H7 (cell line): ENCODE results near the gene CEP170B. TPM values are rescaled to one million over a fixed set of nuclear protein-coding genes. Genes with fewer than 3 reads are reported as not detected.
"Not testable (repeated sequence)": the region's sequence is repeated elsewhere in the genome, so short reads cannot be mapped to it uniquely, and the experiment has no call there.

ENCODE experiments used
- DNase-seq: peaks from one replicate; pipeline ENCODE4 v3.0.0; 2012
- H3K27me3 ChIP-seq: 2 replicates; pipeline ENCODE4 v1.6.0; 2011; ENCODE audit warnings: mild to moderate bottlenecking, low read length; ENCODE audit not compliant: control insufficient read depth, insufficient read depth
- H3K36me3 ChIP-seq: replicated peaks from 2 replicates; pipeline ENCODE4 v1.5.1; 2011; ENCODE audit warnings: low read length; ENCODE audit not compliant: control insufficient read depth, insufficient read depth
- H3K4me3 ChIP-seq: 2 replicates; pipeline ENCODE4 v1.5.1; 2011; ENCODE audit warnings: low read depth, mild to moderate bottlenecking, control low read depth, low read length, moderate library complexity; ENCODE audit not compliant: insufficient read depth
- total RNA-seq: library from RNA; depleted of rRNA; stranded (reverse); fragments of >200 nt; shearing (Covaris generic); gene quantifications from 2 replicates; pipeline ENCODE4 v1.2.3, GENCODE V29; 2014

The CEP170B gene
- total RNA-seq, 1 experiment from 2014 or later: 20.8 TPM

DNA sequence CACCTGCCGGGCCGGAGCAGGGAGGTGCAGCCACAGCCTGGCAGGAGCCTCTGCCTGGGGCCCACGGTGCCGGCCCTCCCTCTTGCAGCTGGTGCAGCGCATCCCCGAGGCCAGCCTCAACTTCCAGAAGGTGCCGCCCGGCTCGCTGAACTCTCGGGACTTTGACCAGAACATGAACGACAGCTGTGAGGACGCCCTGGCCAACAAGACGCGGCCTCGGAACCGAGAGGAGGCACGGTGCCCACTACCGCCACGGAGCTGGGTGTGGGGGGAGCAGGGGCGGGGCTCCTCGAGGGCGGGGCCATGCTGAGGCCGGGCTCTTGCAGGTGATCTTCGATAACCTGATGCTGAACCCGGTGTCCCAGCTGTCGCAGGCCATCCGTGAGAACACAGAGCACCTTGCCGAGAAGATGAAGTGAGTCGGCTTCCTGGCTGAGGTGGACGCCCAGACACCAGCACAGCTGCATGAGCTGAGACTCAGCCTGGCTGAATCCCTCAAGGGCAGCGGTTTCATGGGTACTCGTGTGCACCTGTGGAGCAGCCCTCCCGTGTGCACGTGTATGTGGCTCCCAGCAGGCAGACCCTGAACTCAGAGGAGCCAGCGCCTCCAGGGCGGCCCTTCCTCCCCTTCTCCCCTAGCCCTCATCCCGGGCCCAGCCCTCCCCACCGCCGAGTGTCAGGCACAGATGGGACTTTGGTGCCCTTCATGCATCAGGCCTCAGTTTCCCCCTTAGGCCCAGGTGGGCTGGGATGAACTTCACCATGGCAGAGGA, 28.6 kb downstream of the CEP170B start:
- Histone ChIP-seq H3K27me3 (no peaks in the 10 kb centered on the region), H3K4me3 (no peak overlapping the region), H3K36me3 (no peaks in the 10 kb centered on the region)
- peak; percentile 59 for DNase-seq

DNA sequence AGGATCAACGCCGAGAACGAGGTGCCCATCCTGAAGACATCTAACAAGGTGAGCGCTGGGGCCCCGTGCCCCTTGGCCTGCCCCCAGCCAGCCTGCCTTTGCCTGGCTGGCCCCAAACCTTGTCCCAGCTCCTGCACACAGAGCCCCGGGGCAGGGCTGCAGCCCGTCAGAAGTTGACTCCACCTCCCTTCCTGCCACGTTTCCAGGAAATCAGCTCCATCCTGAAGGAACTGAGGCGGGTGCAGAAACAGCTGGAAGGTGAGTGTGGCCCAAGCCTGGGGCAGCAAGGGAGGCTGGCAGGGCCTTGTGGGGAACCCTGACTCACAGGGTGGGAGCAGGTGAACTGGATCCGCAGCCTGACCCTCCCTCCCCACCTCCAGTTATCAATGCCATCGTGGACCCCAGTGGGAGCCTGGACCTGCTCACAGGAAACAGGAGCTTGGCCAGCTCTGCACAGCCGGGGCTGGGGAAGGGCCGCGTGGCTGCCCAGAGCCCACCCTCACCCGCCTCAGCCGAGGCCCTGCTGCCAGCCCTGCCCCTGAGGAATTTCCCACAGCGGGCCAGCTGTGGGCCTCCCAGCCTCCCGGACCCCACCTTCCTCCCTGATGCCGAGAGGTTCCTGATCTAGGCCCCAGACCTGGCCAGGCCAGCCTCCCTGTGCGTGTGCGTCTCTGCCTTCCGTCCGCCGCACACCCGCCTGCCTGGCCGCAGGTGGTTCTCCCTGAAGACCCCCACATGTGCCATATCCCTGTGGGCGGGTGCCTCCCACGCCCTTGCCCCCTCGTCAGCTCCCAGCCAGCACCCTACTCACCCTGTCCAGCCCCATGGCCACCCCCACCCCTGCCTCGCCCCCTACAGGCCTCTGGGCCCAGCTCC, 29.5 kb downstream of the CEP170B start:
- Histone ChIP-seq H3K4me3 (no peak overlapping the region), H3K27me3 (no peaks in the 10 kb centered on the region), H3K36me3 (no peaks in the 10 kb centered on the region)
- DNase-seq: peak; percentile 59

DNA sequence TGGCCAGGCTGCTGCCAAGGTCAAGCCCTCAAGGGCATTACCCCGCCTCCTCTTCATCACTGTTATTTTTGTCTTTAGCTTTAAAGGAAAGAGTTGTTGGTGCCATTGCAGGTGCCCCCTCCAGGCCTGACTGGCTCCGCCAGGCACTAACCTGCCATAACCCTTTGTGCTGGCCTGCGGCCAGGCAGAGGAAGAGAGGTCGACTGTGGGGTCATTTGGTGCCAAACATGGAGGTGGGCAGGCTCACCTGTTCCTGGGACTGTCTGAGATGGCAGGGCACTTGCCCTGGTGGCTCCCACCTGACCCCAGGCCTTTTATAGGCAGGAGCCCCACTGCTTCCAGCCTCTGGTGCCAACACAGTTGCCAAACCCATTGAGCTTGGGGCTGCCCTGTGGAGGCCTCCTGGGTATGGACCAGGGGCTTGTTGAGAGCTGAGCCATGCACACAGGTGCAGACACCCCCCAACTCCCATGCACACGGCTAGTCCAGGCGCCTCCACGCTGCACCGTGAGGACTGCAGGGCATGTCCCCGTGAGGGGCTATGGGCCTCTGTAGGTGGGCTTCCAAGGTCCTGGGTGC, 30.2 kb downstream of the CEP170B start:
- DNase-seq: peak; percentile 25
- H3K27me3 ChIP-seq: no peaks in the 10 kb centered on the region
- no peaks in the 10 kb centered on the region for H3K36me3 ChIP-seq
- no peak overlapping the region for H3K4me3 ChIP-seq

DNA sequence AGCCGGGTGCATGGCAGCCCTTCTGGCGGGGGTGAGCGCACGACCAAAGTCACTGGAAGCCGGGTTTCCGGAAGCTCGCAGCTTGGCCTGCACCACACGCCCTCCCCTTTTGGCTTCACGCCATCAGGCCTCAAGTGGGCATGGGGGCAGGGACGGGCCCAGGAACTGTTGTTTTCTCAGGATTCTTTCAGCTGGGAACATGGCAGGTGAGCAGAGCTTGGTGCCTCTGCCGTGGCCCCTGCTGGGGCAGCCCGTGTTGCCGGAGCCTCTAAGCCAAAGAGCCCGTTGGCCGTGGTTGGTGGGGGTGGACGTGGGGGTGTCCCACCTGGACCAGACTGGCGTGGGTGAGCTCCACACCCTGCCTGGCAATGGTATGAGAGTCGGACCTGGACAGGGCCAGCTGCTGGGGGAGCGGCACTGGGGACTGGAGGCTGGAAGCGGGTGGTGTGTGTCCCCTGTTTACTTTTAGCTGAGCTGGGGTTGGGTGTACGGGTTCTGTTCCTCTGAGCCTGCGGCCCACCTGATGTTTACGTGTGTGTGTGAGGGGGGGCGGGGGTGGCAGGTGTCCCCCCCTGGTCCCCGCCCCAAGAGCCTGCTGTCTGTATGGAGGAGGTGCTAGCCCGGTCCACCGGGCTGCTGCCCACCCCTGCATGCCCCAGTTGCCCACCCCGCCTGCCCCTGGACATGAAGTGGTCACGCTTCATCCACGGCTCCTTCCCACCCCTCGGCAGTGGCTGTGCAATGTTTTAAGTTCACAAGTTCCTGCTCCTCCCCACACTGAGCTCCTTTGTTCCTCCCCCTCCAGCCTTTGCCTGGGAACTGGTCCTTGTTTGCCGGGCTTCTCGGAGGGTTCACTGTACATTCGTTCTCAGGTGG, 31.0 kb downstream of the CEP170B start:
- Histone ChIP-seq H3K36me3 (no peaks in the 10 kb centered on the region), H3K4me3 (no peak overlapping the region), H3K27me3 (no peaks in the 10 kb centered on the region)
- DNase-seq: peak; percentile 57

DNA sequence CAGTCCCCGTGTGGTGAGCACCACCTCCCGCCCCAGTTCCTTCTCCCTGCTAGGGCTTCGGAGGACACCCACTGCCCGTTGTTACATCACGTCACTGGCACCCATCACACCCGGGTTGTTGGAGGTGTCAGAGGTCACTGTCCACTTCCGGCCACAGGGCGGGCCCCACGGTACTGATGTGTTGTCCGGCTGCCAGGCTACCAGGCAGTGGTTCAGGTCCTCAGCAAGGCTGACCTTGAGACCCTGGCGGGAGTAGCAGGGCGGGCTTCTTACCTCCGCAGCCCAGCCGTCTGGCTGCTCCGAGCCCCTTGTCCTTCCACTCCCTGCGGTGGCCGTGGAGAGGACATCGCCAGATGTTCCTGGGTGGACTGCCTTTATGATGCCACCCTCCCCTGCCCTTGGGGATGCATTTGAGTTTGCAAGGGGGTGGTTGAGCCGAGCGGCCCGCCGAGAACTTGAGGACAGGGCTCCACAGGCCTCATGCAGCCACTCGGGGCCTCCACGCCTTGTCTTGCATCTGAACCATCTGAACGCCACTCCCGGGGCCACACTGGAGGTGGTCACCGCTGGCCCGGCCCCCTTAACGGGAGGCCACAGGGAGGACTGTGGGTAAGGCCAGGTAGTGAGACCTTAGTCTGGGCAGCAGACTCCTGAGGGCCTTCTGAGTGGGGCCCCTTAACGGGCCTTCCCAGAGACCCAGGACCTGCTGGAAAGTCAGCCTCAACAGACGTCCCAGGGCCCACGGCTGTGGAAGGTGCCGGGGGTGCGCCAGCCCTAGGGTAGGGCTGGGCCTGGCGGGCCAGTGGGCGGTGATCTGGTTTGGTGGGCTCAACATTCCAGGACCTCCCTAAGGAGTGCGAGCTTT, 32.5 kb downstream of the CEP170B start:
- no peaks in the 10 kb centered on the region for H3K27me3 ChIP-seq
- no peaks in the 10 kb centered on the region for H3K36me3 ChIP-seq
- peak; percentile 61 for DNase-seq
- no peak overlapping the region for H3K4me3 ChIP-seq

DNA sequence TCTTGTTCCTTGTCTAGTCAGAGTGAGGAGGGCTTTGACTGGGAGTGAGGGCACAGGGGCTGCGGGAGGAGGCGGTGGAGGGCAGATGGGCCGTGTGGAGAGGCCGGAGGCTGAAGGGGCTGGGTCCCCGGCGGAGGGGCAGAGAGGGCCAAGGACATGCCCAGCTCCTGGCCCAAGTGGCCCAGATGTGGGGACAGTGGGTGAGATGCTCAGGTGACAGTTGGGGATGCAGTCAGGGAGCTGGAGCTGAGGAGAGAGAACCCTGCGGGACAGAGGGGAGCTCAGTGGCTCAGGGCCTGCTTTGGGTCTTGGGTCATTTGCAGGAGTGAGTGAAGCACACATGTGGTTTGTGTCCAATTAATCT, 33.1 kb downstream of the CEP170B start:
- no peak for DNase-seq
- Histone ChIP-seq H3K36me3 (no peaks in the 10 kb centered on the region), H3K27me3 (no peaks in the 10 kb centered on the region), H3K4me3 (no peak overlapping the region)

DNA sequence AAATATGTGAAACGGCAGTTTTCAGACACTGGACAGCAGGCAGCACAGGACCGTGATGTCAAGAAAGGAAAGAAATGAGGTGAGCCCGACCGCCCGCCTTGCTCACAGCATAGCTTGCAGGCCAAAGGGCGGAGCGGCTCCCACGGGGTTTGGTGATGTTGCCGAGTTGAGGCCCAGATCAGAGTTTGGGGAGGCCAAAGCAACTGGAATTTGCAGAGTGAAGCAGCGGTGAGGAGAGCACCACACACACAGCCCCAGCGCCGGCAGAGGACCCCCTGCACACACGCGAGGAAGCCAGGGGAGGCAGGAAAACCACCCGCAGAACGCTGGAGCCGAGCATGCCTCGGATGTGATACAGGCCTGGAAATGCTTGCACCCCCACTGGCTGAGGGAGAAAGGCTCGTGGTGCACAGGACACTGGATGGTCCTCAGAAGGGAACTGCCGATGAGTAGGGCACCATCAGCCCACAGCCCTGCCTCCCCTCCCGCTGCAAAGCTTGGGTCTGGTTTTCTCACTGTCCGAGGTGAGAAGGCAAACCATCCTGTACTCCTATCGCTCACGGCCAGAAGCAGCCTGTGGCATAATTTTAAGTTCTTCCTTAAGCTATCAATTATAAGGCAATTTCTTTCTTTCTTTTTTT, 33.9 kb downstream of the CEP170B start:
- no peaks in the 10 kb centered on the region for H3K27me3 ChIP-seq
- no peaks in the 10 kb centered on the region for H3K36me3 ChIP-seq
- H3K4me3 ChIP-seq: no peak overlapping the region
- peak; percentile 52 for DNase-seq

DNA sequence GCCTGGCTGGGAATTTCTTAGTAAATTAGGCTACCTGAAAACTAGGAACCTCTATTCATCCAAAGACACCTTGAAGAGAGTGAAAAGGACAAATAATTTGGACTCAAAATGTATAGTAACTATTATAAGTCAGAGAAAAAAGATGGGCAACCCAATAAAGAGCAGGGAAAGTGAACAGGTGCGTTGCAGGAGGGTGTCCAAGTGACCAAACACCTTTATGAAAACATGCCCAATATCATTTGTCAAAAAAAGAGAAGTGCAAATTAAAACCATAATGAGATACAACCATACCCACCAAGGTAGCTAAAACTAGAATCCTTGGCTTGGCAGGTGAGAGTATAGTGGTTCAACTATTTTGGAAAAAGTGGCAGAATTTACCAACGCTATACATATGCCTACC, 34.7 kb downstream of the CEP170B start:
- Histone ChIP-seq H3K27me3 (no peaks in the 10 kb centered on the region; the same call in 1 of the 2 replicates), H3K36me3 (no peaks in the 10 kb centered on the region), H3K4me3 (no peak overlapping the region)
- no peak for DNase-seq

DNA sequence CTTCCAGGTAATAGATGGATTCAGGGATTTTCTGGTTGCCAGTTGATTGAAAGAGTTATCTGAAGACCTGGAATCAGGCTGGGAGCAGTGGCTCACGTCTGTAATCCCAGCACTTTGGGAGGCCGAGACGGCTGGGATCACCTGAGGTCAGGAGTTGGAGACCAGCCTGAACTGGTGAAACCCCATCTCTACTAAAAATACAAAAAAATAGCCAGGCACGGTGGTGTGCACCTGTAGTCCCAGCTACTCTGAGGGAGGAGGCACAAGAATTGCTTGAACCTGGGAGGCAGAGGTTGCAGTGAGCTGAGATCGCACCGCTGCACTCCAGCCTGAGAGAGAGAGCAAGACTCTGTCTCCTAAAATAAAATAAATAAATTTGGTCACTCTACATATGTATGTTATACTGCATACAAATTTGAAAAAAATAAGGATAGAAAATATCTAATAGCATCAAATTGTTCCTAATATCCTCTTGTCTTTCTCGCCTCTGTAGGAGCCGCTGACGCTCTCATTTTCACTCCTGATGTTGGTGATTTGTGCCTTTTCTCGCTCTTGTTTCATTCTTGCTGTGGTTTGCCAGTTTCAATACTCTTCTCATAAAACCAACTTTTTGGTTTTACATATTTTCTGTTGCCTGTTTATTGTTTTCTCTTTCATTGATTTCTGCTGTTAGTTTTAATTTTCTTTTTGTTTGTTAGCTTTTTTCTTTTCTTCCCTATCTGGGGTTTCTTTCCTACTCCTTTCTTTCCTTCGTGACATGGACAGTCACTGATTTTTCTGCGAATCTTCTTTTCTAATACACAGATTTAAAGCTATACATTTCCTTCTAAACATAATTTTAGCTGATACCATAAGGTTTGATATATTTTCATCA, 35.8 kb downstream of the CEP170B start:
- DNase-seq: no peak
- Histone ChIP-seq H3K27me3 (no peaks in the 10 kb centered on the region; the same call in 1 of the 2 replicates), H3K4me3 (no peak overlapping the region), H3K36me3 (no peaks in the 10 kb centered on the region)

DNA sequence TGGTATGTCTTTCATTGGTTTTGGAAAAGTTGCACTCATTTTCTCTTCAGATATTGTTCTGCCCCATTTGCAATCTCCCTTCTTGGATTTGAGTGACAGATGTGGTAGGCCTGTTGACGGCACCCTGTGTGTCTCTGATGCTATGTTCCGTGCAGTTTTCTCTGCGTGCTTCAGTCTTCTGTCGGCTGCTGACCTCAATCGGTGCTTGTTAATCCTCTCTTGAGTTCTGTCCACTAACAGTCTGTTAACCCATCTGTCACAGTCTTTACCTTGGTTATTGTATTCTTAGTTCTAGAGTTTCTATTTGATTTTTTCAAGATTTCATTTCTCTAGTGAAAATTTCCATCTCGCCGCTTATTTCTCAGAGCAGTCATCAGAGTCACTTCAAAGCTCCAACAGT, 38.9 kb downstream of the CEP170B start:
- DNase-seq: no peak
- H3K36me3 ChIP-seq: no peaks in the 10 kb centered on the region
- H3K4me3 ChIP-seq: no peak overlapping the region
- H3K27me3 ChIP-seq: no peaks in the 10 kb centered on the region; the same call in 1 of the 2 replicates

DNA sequence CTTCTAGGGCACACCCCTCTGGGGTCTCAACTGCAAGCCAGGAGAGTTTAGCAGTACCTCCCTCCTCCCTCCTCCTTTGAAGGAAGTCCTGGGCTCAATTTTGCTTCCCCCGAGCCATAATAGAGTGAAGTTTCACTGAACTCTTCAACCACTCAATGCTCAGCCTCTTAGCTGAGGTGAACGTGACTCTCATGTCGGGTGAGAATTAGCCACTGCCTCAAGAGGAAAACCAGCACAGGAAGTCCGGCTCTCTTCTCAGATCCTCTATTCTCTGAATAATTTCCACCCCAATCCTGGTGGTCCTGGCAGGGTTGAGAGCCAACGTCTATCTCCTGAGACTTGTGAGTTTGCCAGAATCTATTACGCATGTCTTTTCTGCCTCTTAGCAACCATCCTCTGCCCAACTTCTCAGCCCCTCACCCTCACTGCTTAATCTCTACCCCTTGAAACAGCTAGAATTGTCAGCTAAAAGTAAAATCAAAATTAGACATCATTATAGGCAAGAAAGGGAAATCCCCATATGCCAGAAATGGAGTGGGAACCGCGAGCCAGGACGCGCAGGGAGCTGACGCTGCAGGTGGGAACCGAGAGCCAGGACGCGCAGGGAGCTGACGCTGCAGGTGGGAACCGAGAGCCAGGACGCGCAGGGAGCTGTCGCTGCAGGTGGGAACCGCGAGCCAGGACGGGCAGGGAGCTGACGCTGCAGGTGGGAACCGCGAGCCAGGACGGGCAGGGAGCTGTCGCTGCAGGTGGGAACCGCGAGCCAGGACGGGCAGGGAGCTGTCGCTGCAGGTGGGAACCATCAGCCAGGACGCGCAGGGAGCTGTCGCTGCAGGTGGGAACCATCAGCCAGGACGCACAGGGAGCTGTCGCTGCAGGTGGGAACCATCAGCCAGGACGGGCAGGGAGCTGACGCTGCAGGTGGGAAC, 39.8 kb downstream of the CEP170B start:
- not testable (repeated sequence) for H3K27me3 ChIP-seq, H3K36me3 ChIP-seq, DNase-seq, H3K4me3 ChIP-seq

DNA sequence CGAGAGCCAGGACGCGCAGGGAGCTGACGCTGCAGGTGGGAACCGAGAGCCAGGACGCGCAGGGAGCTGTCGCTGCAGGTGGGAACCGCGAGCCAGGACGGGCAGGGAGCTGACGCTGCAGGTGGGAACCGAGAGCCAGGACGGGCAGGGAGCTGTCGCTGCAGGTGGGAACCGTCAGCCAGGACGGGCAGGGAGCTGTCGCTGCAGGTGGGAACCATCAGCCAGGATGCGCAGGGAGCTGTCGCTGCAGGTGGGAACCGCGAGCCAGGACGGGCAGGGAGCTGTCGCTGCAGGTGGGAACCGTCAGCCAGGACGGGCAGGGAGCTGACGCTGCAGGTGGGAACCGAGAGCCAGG, 40.5 kb downstream of the CEP170B start:
- not testable (repeated sequence) for H3K4me3 ChIP-seq, H3K27me3 ChIP-seq, DNase-seq, H3K36me3 ChIP-seq
